Measurements from ENCODE around the gene PEX5L.

- no peak for TF ChIP-seq POLR2A (IDR thresholded peaks at IDR 0.05; ENCODE audit: low read length)
- TF ChIP-seq GATA1 (IDR thresholded peaks at IDR 0.05; ENCODE audit: low read depth, low read length), result no peak
Observed at GRCh38 chr3:180048103-180048502, 11.4 kb upstream of the PEX5L start.
